AG20443 (cell line): ENCODE results near the gene PLEKHO1.

ENCODE experiments used
- DNase-seq: peaks from one replicate; pipeline ENCODE4 v3.0.0; 2012; ENCODE audit warnings: low spot score, mixed read lengths

Gene PLEKHO1

GRCh38 chr1:150150133-150151021, 661 bp downstream of the PLEKHO1 start:
- peak; percentile 43 for DNase-seq

GRCh38 chr1:150151291-150152181, 1.8 kb downstream of the PLEKHO1 start:
- no peak for DNase-seq

DNA sequence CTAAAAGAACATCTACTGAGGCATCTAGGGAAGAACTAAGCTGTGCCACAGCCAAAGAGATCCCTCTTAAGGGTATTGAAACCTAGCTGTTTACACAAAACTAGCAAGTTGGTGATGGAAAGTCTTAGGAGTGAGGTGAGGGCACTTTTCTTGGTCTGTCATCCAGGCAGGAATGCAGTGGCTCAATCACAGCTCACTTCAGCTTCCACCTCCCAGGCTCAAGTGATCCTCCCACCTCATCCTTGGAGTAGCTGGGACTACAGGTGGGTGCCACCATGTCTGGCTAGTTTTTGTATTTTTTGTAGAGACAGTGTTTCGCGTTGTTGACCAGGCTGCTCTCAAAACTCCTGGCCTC, 2.4 kb downstream of the PLEKHO1 start:
- no peak for DNase-seq

DNA sequence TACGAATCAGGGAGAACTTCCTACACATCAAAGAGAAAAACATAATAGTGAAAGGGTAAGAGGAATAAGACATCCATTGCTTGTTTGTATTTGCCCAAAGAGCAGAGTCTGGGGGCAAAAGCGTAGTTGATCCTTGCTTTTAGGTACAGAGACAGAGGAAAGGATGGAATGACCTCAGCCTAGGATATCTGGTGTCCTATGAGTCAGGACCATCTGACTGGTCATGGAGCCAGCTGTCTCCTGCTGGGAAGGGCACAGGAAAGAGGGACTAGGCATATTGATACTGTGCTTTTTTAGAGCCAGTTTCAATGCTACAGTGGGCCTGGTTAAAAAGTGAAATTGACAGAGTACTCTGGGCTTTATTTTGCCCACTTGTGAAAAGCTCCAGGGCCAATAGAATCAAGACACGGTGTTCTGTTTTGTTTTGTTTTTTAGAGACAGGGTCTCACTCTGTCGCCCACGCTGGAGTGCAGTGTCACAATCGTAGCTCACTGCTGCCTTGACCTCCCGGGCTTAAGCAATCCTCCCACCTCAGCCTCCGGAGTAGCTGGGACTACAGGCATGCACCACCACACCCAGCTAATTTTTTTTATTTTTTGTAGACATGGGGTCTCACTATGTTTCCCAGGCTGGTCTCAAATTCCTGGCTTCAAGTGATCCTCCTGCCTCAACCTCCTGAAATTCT, 3.2 kb downstream of the PLEKHO1 start:
- peak; percentile 55 for DNase-seq

DNA sequence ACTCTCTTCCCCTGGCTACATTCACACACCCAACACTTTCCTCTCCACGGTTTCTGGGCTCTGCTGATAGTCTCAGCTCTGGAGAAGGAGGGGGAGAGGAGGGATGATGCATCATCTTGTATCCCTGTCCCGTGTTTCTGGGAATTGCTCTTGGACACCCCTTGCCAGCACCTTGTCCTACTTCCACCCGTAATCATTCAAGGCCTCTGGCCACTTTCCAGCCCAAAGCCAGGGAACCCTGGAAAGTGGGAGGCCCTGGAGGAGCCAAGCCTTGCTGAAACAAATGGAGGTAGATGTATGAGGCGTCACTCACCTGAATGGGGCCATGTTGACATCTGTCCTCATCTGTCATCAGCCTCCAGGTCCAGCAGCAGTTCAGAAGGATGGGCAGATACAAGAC, 4.4 kb downstream of the PLEKHO1 start:
- DNase-seq, result no peak

- DNase-seq, result no peak
Observed at GRCh38 chr1:150155413-150156071, 5.8 kb downstream of the PLEKHO1 start.

- DNase-seq, result peak; percentile 35
Observed at GRCh38 chr1:150156868-150157603, 7.3 kb downstream of the PLEKHO1 start.

GRCh38 chr1:150159550-150159949, 9.8 kb downstream of the PLEKHO1 start:
- DNase-seq, result no peak

- DNase-seq, result no peak
Observed at GRCh38 chr1:150160964-150161621, 11.4 kb downstream of the PLEKHO1 start.

DNA sequence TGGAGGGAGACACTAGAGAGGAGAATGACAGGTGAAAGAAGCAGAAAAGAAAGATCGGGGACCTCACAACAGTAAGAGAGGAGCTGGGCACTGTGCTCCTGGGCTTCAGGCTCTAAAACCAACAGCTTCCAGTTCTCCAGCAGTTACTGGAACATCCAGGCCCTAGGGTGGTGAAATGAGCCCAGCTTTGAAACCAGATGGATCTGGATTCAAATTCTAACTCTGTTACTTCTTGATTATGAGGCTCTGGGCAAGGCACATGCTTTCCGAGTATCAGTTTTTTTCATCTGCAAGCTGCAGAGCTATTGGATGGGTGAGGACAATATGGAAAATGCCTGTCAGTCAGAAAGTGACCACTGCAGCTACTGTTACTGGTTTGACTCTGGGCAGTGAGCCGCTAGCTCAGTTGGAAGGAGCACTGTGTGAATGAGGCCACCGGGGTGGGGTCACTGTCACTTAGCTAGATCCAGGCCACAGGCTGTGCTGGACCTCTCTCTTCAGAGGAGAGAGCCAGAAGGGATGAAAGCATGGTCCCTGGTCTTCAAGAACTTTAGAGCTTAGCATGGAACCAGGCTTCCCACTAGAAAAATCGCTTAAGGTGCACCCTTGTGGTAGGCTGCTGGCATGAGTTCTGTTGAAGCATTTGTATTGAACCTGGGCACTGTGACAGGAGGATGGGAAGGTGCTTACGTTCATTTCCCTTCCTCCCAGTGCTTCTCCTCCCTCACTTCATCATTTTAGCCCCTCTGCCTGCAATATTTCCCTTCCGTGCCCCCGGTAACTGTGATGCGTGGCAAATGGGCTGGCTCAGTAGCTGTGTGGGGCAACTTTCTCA, 12.2 kb downstream of the PLEKHO1 start:
- no peak for DNase-seq

- no peak for DNase-seq
Observed at GRCh38 chr1:150162582-150162861, 12.8 kb downstream of the PLEKHO1 start.

GRCh38 chr1:150162862-150163706, 13.4 kb downstream of the PLEKHO1 start:
- peak; percentile 96 for DNase-seq

DNA sequence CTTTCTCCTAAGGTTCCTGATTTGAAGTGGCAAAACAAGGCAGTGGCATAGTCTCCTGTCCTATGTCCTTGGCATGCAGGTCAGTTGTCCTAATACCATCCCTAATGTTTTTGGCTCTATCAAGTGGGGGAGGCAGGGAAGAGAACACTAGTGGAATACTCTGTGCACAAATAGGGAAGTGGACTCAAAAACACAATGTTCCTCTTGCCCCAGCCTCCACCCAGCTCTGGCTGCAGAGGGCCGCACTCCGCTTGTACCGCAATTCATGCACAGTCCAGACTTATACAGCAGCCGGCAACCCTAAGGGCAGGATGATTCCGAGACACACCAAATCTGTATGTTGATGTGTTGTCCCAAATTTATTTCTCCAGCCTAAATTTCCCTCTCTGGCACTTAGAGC, 14.5 kb downstream of the PLEKHO1 start:
- no peak for DNase-seq

- DNase-seq, result no peak
Observed at GRCh38 chr1:150164779-150165178, 15.1 kb downstream of the PLEKHO1 start.

DNA sequence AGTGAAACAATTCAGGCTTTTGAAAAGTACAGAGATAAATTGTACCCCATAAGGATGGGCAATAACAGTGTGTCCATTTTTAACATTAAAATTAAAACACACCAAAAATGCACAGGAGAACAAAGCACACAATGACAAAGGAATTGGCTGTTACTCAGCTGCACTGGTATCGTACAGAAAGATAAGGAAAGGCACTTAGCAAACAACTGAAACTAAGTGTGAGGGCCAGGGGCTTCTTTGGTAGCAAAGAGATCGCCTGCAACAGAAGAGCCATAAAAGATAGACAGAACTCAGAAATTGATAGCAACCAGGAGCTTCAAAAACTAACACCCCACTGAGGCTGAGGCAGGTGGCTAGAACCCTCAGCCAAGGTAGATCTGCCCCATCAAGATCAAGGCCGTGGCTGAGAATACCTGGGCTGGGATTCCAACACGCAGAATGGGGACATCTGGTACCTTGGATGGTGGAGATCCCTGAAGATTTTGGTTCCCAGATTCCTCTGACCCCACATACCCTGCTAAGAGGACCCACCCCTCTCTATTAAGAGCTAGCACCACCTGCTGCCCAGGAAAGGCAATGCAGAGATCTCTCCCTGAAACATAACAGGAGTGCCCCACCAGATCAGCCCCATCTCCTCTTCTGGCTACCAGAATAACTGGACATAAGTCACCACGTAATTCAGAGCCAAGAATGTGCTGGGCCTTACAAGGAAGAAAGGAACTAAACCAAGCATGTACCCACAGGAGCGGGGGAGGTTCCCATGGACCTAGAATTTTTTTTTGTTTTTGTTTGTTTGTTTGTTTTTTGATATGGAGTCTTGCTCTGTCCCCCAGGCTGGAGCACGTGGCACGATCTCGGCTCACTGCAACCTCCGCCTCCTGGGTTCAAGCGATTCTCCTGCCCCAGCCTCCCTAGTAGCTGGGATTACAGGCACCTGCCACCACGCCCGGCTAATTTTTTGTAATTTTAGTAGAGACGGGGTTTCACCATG, 16.2 kb downstream of the PLEKHO1 start:
- peak; percentile 64 for DNase-seq

DNA sequence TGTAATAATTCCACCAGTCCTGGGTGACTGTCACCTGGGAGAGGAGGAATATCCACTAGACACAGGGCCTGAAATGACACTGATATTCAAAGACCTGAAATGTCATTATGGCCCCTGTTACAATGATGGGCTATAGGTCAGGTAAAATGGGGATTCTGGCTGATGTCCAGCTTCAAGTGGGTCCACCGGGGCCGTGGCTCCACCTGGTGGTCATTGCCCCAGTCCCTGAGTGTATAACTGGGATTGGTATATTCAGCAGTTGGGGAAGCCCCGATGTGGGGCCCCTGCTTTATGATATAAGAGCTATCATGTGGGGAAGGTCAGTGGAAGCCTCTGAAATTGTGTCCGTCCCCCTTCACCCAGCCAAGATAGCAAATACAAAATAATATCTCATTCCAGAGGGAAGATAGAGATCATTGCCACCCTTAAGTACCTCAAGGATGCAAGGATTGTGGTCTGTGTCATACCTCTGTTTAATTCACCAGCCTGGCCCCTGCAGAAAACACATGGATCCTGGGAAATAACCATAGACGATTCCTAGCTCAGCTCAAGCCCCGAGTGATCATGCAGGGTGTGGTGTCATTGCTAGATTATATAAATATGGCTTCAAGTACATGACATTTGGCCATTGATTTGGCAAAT, 19.4 kb downstream of the PLEKHO1 start:
- peak; percentile 78 for DNase-seq

DNA sequence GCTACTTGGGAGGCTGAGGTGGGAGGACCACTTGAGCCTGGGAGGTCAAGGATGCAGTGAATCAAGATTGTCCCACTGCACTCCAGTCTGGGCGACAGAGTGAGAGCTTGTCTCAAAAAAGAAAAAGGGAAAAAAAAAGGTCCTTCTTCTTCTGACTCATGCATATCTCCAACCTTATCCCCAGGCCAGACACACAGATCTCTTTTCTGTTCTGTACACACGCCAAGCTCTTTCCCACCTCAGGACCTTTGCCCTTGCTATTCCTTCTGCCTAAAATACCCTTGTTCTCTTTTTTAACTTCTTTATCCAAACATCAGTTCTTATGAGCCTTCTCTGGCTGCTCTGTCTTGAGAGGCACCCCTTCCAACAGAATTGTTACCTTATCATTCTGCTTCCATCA, 22.1 kb downstream of the PLEKHO1 start:
- DNase-seq, result no peak
